Measurements from ENCODE around the gene PAX5.
A peak's percentile ranks its signal among the peaks of the same experiment; 100 is the strongest.

The PAX5 gene

DNA sequence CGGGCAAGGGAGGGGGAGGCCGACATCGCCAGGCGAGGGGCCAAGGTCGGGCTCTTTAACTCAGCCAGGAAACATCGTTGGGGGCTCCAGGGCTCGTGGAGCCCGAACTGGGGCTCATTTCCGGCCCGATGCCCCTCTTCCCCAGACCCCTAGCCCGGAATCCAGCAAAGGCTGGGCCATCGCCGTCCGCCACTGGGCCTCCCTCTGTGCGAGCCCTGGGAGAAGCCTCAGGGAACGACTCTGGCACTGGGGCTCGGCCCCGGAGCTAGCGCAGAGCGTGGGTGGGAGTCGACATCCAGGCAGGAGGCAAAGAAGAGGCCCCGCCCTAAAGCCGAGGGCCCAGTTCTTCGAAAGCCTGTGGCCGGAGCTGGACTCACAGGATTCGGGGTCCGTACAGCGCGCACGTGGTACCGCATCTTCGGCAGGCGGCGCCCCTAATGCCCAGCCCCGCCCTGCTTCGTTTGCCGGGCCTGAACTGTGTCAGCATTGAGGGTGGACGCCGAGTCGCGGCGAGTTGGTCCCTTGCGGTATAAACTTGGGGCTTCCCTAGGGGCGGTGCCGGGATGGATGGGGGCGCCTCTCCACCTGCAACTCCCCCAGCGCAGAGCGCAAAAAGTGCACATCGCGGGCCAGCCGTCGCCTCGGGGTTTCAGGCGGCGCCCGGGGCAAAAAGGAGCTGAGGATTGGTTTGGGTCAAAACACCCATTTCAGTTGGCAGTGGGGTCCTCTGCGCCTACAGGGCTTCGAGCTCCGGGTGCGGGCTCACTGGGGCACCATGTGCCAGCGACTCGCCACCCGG is 3.6 kb upstream of the PAX5 start:
- Histone ChIP-seq H2BK120ac (ENCODE audit: low read depth, low read length) (no peak overlapping the region), H3K4me1 (ENCODE audit: control insufficient read depth in 2 of 2, insufficient read depth in 1 of 2, low read depth in 1 of 2, low read length in 2 of 2) (peaks cover 20 to 21% of the 10 kb centered on the region in 2 donors), H4K91ac (ENCODE audit: low read depth, low read length, poor library complexity) (no peak overlapping the region), H3K79me1 (ENCODE audit: low read depth, low read length) (no peaks in the 10 kb centered on the region), H3K9me3 (replicated peaks in 1 of 2; ENCODE audit: control insufficient read depth in 2 of 2, insufficient read depth in 1 of 2, low read depth in 1 of 2, low read length in 2 of 2) (peaks cover 0 to 5% of the 10 kb centered on the region in 2 donors), H3K27ac (replicated peaks; ENCODE audit: low read length) (no peak overlapping the region), H3K4me3 (ENCODE audit: low read length in 2 of 2) (peak overlapping the region; percentile 39 to 59), H3K23ac (ENCODE audit: low read depth, low read length, poor library complexity) (peak overlapping the region; percentile 6), H2BK15ac (ENCODE audit: low read length) (no peak overlapping the region), H4K8ac (ENCODE audit: low read depth, low read length) (no peak overlapping the region), H3K9ac (ENCODE audit: low read depth, low read length, poor library complexity) (peak overlapping the region; percentile 3), H2BK5ac (ENCODE audit: low read length) (no peak overlapping the region), H3K14ac (ENCODE audit: low read length) (no peak overlapping the region), H3K27me3 (ENCODE audit: control insufficient read depth in 3 of 3, insufficient read depth in 3 of 3, low read depth in 1 of 3, low read length in 3 of 3) (peaks cover 0 to 76% (median 29%) of the 10 kb centered on the region in 3 experiments), H3K4ac (ENCODE audit: low read length) (no peak overlapping the region), H2AK5ac (ENCODE audit: low read depth, low read length) (peak overlapping the region; percentile 14), H2AFZ (ENCODE audit: low read length) (peak overlapping the region; percentile 97), H3K36me3 (replicated peaks in 1 of 2; ENCODE audit: control insufficient read depth in 2 of 2, insufficient read depth in 2 of 2, low read length in 2 of 2) (no peaks in the 10 kb centered on the region), H2BK12ac (ENCODE audit: low read length) (no peak overlapping the region), H3K18ac (ENCODE audit: low read length) (peak overlapping the region; percentile 27), H3K4me2 (ENCODE audit: insufficient read depth, low read length, poor library complexity, severe bottlenecking) (peak overlapping the region; percentile 96)
- WGBS, 2 donors (ENCODE audit: extremely low coverage in 2 of 2, insufficient read length in 2 of 2, insufficient replicate concordance in 1 of 2), result no CpG with 5 or more reads among the region's 63 CpGs
- DNase-seq (ENCODE audit: low spot score), result no peak

GRCh38 chr9:37036776-37037502 is 2.9 kb upstream of the PAX5 start:
- Histone ChIP-seq H2AK5ac (ENCODE audit: low read depth, low read length) (no peak overlapping the region), H4K91ac (ENCODE audit: low read depth, low read length, poor library complexity) (no peak overlapping the region), H3K4me3 (ENCODE audit: low read length in 2 of 2) (peak overlapping the region; percentile 59 to 70), H3K4me1 (ENCODE audit: control insufficient read depth in 2 of 2, insufficient read depth in 1 of 2, low read depth in 1 of 2, low read length in 2 of 2) (peaks cover 20 to 22% of the 10 kb centered on the region in 2 donors), H2BK12ac (ENCODE audit: low read length) (no peak overlapping the region), H3K9ac (ENCODE audit: low read depth, low read length, poor library complexity) (peak overlapping the region; percentile 33), H3K9me3 (replicated peaks in 1 of 2; ENCODE audit: control insufficient read depth in 2 of 2, insufficient read depth in 1 of 2, low read depth in 1 of 2, low read length in 2 of 2) (peaks cover 0 to 5% of the 10 kb centered on the region in 2 donors), H3K4me2 (ENCODE audit: insufficient read depth, low read length, poor library complexity, severe bottlenecking) (peak overlapping the region; percentile 96), H2AFZ (ENCODE audit: low read length) (peak overlapping the region; percentile 97), H3K27ac (replicated peaks; ENCODE audit: low read length) (no peak overlapping the region), H3K4ac (ENCODE audit: low read length) (no peak overlapping the region), H3K36me3 (replicated peaks in 1 of 2; ENCODE audit: control insufficient read depth in 2 of 2, insufficient read depth in 2 of 2, low read length in 2 of 2) (no peaks in the 10 kb centered on the region), H2BK5ac (ENCODE audit: low read length) (no peak overlapping the region), H3K18ac (ENCODE audit: low read length) (peak overlapping the region; percentile 81), H2BK15ac (ENCODE audit: low read length) (peak overlapping the region; percentile 15), H4K8ac (ENCODE audit: low read depth, low read length) (no peak overlapping the region), H3K79me1 (ENCODE audit: low read depth, low read length) (peaks cover 2% of the 10 kb centered on the region), H3K27me3 (ENCODE audit: control insufficient read depth in 3 of 3, insufficient read depth in 3 of 3, low read depth in 1 of 3, low read length in 3 of 3) (peaks cover 0 to 84% (median 31%) of the 10 kb centered on the region in 3 experiments), H3K23ac (ENCODE audit: low read depth, low read length, poor library complexity) (no peak overlapping the region), H2BK120ac (ENCODE audit: low read depth, low read length) (no peak overlapping the region), H3K14ac (ENCODE audit: low read length) (no peak overlapping the region)
- no peak for DNase-seq (ENCODE audit: low spot score)
- no CpG with 5 or more reads among the region's 44 CpGs for whole genome bisulfite sequencing, 2 donors (ENCODE audit: extremely low coverage in 2 of 2, insufficient read length in 2 of 2, insufficient replicate concordance in 1 of 2)

DNA sequence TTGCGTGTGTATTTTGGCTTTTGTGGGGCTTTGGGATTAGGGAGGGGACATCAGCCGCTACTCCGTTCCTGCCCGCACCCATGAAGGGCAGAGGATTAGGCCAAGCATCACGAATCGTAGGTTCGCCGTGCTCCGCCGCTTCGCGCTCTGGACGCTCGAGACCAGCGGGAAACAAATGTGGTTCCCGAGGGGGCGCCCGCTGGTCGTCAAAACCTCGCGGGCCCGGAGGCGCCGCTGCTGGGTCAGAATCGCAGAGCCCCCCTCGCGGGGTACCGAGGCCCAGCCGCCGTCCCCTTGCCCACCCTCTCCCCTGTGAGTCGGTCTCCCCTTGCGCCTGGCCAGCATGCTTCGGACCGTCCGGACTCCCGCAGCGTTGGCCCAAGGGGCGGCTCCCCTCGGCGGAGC is 2.3 kb upstream of the PAX5 start:
- H3K4ac ChIP-seq (ENCODE audit: low read length), result no peak overlapping the region
- no peak for DNase-seq (ENCODE audit: low spot score)
- H2BK5ac ChIP-seq (ENCODE audit: low read length), result no peak overlapping the region
- H3K27me3 ChIP-seq (ENCODE audit: control insufficient read depth in 3 of 3, insufficient read depth in 3 of 3, low read depth in 1 of 3, low read length in 3 of 3), result peaks cover 0 to 85% (median 37%) of the 10 kb centered on the region in 3 experiments
- peaks cover 0 to 5% of the 10 kb centered on the region in 2 donors for H3K9me3 ChIP-seq (replicated peaks in 1 of 2; ENCODE audit: control insufficient read depth in 2 of 2, insufficient read depth in 1 of 2, low read depth in 1 of 2, low read length in 2 of 2)
- no peak overlapping the region for H2AK5ac ChIP-seq (ENCODE audit: low read depth, low read length)
- H3K23ac ChIP-seq (ENCODE audit: low read depth, low read length, poor library complexity), result no peak overlapping the region
- peak overlapping the region; percentile 15 for H2BK15ac ChIP-seq (ENCODE audit: low read length)
- H3K27ac ChIP-seq (replicated peaks; ENCODE audit: low read length), result no peak overlapping the region
- WGBS, 2 donors (ENCODE audit: extremely low coverage in 2 of 2, insufficient read length in 2 of 2, insufficient replicate concordance in 1 of 2), result no CpG with 5 or more reads among the region's 40 CpGs
- peak overlapping the region; percentile 81 for H3K18ac ChIP-seq (ENCODE audit: low read length)
- H3K79me1 ChIP-seq (ENCODE audit: low read depth, low read length), result peaks cover 2% of the 10 kb centered on the region
- H4K8ac ChIP-seq (ENCODE audit: low read depth, low read length), result no peak overlapping the region
- H3K4me2 ChIP-seq (ENCODE audit: insufficient read depth, low read length, poor library complexity, severe bottlenecking), result peak overlapping the region; percentile 96
- H3K4me3 ChIP-seq (ENCODE audit: low read length in 2 of 2), result peak overlapping the region; percentile 59 to 70
- peak overlapping the region; percentile 97 for H2AFZ ChIP-seq (ENCODE audit: low read length)
- peaks cover 20 to 22% of the 10 kb centered on the region in 2 donors for H3K4me1 ChIP-seq (ENCODE audit: control insufficient read depth in 2 of 2, insufficient read depth in 1 of 2, low read depth in 1 of 2, low read length in 2 of 2)
- no peak overlapping the region for H3K14ac ChIP-seq (ENCODE audit: low read length)
- H2BK12ac ChIP-seq (ENCODE audit: low read length), result no peak overlapping the region
- H3K9ac ChIP-seq (ENCODE audit: low read depth, low read length, poor library complexity), result peak overlapping the region; percentile 33
- H2BK120ac ChIP-seq (ENCODE audit: low read depth, low read length), result no peak overlapping the region
- H3K36me3 ChIP-seq (replicated peaks in 1 of 2; ENCODE audit: control insufficient read depth in 2 of 2, insufficient read depth in 2 of 2, low read length in 2 of 2), result no peaks in the 10 kb centered on the region
- H4K91ac ChIP-seq (ENCODE audit: low read depth, low read length, poor library complexity), result no peak overlapping the region
